Iris pigment epithelial cell (primary cell): Measurements from ENCODE around the gene RBBP9.

Experiments
- DNase-seq: peaks from one replicate; pipeline ENCODE4 v3.0.0-alpha.2; 2011; ENCODE audit warnings: low read depth

The RBBP9 gene

DNA sequence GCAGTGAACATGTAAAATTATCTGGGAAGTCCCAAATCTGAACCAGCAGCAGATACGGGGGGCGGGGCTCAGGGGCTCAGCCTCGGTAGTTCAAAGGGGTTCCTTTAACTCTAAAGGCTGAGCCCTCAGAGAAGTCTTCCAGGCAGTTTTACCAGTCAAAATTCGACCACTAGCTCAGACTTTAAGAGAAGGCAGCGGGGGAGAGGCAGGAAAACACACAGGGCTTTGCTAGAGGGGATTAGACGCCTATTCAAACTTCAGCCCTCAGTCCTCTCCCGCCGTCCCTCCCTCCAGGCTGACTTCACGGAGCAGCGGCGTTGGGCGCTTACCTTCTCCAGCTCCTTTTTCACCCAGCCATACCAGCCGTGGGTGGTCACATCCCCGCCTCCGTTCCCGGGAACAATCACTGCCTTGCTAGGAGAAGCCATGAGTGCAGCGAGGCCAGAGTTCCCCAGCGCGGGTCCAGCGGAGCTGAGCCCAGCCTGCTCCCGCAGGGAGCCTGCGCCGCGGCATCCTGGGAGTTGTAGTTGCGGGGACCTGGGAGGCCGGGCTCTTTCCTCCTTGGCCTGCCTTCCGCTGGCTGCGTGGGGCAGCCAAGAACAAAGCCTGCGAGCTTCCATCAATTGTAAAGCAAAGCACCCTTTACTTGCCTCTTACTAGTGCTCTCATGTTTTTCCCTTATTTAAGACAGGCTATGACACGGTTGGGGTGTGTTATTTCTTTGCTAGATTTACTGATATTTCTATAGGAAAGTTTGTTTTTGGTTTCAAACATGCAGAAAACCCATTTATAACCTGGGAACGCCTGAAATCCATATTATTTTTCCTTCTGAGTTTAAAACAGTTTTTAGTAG is at the start of gene RBBP9:
Gene RBBP9 (minus strand): TSS at position 486 of the 853 bp plus-strand sequence. CDS start 58 bp downstream, at position 428.
- DNase-seq, result peak; percentile 85

DNA sequence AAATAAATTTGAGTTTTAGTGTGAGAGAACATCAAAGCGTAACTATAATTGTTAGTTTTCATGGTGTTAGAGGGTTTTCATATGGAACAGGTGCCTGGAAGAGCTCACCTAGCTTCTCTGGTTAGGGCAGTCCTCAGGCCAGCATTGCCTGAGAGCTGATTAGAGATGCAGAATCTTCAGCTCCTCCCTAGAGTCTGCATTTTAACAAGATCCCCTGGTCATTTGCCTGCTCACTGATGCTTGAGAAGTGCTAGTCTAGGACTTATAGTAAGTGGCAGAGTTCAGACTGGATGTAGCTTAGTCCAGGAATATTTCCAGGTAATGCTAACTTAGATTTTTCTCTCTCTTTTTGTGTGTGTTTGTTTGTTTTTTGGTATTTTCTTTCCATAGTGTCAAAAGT is 48.5 kb upstream of the RBBP9 start:
- DNase-seq, result no peak

DNA sequence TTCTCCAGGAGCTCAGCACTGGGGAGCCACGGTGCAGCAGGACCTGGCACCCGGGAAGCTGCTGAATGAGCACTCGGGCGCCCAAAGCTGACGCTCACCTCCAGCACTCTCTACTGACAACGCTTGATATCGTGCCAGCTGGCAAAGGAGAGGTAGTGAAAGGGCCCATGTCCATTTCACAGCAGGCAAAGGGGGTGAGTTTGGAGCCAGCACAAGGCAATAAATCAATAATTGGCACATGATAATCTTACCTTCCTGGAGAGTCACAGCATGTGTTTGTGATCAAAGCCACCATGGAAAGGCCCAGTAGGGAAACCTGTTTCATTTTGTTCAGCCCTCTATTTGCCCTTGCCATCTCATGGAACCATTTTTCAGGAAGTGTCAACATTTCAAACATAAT is 46.9 kb upstream of the RBBP9 start:
- no peak for DNase-seq

DNA sequence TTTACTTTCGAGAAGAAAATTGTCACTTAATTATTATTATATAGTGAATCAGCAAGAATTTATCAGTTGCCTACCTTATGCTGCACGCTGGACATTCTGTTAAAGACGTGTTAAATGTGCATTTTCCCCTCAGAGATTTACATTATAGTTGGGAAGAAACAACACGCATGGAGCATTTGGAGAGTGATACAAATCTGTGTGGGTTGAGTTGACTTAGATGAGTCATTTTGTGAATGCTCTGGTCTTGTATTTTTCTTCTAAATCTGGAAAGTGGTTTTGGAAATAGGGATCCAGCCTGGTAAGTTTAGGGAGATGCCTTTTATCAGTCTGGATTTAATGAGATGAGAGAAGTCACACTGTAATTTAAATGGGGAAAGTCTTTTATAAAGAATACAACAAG is 46.2 kb upstream of the RBBP9 start:
- no peak for DNase-seq

DNA sequence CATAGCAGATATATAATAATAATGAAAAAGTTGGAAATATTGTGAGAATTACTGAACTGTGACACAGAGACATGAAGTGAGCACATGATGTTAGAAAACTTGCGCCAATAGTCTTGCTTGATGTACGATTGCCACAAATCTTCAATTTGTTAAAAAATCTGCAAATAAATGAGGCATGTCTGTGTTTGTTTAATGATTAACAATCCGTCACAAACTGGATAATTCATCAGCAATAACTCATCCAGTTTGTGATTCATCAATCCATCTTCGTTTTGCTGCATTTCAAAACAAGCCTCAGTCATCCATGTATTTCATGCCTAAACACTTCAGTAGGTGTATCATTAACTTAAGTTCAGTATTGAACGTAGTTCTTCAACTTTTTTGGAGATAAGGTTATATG is 44.7 kb upstream of the RBBP9 start:
- DNase-seq, result peak; percentile 22

DNA sequence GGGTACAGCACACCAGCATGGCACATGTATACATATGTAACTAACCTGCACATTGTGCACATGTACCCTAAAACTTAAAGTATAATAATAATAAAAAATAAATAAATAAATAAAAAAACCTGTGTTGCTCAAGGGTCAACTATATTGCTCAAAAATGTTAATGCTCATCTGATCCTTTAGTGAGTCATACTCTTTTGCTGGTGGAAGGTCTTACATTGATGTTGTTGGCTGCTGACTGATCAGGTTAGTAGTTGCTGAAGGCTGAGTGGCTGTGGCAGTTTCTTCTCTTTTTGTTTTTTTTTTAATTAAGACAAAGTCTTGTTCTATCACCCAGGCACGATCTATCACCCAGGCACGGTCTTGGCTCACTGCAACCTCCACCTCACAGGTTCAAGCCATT is 40.6 kb upstream of the RBBP9 start:
- peak; percentile 84 for DNase-seq

DNA sequence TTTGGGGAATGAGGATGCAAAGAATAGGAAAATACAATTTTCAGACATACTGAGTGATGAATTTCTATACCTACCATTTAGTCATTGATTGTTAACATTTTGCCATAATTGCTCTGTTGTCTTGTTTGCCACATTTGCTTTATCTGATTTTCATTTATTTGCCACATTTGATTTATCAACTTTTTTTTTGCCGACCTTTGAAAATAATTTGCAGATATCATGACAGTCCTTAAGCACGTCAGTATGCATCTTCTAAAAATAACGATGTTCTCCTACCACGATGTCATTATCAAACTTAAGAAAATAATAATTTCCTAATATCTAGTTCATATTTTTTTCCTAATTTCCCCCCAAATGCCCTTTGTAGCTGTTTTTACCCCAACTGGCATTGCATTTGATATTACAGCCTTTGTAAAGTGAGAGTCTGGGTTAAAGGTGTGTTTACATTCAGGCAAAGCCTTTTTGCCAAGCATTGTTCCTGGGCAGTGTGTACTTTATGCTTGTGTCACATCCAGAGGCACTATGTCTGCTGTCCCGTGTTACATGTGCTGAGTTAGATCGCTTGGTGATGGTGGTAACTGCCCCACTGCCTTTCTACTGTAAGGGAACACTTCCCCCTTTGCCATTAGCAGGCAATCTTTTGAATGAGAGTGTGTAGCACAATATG is 37.1 kb upstream of the RBBP9 start:
- DNase-seq, result no peak

DNA sequence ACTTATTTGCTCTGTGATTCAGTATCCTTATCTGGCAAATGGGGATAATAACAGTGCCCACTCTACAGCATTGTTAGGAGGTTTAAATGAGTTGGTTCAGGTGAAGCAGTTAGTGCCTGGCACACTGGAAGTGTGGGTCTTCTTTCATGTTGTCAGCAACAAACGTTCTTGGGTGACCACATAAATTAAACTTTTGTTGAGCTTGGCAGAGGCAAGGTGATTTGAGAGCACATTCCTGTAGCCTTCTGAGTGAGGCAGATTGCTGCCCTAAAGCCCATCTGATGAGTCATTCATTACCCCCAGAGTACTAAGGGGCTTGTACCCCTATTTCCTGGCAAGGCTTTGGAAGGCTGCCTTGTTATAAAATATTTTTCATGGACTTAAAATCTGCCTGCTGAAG is 36.5 kb upstream of the RBBP9 start:
- DNase-seq, result peak; percentile 36

DNA sequence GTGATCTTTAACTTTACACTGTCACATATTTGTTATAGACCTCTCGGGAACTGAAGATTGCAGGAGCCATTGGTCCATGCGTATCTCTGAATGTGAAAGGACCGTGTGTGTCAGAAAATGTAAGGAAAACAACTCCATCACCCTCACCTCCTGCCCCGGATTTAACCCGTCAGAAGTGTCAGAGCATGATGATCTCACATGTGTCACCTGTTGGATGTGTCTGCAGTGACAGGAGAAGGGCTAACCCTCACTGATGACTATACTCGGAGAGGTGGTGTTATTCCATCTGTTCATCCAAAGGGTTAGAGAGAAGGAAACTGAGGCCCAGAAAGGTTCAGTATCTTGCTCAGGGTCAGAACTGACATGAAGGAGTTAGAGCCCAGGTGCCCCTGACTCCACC is 35.6 kb upstream of the RBBP9 start:
- DNase-seq, result no peak

DNA sequence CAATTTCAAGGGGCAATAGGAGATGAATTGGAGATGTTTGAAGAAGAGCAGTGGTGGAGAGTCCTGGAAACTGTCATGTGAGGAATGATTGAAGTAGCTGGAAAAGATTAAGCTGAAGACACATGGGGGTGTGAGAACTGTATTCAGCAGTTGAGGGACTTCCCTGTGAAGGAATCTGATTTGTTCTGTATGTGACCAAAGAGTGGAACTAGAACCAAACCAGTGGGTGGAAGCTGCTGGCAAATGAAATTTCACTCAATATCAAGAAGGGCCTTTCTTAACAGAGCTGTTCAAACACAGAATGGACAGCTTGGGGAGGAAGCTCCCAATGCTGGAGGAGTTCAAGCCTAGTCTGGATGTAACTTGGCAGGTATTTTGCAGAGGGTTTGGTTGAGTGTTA is 32.0 kb upstream of the RBBP9 start:
- DNase-seq, result no peak

DNA sequence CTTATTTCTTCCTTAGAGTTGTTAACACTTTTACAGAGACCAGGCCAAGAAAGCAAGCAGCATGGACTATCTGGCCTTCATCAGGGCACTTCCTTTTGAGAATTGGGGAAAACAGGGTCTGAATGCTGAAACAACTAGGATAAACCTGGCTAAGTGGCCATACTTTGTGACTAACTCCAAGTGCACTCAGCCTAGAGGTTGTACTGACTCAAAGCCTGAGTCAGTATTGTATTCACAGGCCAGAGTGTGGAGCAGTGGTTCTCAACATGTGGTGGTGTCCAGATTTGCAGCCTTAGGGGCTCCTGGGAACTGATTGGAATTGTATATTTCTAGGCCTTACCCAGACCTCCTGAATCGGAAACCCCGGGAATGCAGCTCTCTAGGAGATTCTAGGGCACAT is 30.8 kb upstream of the RBBP9 start:
- peak; percentile 69 for DNase-seq

DNA sequence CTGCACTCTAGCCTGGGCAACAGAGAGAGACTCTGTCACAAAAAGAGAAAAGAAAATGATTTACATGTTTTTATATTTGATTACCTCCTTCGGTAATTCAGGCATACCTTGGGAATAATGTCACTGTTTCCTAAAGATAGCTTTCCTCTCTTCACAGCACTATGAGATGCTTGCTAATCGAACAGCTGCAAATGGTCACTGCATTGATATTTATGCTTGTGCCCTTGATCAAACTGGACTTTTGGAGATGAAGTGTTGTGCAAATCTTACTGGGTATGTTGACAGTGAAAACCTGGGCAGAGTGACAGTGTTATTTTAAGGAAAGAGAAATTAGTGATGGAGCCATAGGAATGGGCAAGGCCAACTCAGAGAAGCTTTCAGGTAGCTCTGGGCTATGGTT is 30.3 kb upstream of the RBBP9 start:
- DNase-seq, result no peak

DNA sequence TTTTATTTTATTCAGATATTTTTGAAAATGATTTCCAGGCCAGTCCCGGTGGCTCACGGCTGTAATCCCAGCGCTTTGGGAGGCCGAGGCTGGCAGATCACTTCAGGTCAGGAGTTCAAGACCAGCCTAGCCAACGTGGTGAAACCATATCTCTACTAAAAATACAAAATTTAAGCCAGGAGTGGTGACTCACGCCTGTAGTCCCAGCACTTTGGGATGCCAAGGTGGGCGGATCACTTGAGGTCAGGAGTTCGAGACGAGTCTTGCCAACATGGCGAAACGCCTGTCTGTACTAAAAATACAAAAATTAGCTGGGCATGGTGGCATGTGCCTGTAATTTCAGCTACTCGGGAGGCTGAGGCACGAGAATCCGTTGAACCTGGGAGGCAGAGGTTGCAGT is 29.7 kb upstream of the RBBP9 start:
- DNase-seq, result peak; percentile 27

DNA sequence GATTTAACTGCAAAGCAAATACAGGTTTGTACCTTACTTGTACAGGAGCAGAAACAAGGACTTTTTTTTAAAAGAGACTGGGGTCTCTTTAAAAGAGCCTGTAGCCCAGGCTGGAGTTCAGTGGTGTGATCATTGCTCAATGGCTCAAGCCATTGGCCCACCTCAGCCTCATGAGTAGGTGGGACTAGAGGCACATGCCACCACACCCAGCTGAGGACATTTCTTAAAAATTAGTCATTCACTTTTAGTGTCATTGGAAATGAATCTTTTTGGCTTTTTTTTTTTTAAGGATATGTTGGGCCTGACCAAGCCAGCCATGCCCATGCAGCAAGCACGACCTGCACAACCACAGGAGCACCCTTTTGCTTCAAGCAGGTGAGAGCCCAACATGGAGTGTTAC is 27.6 kb upstream of the RBBP9 start:
- peak; percentile 63 for DNase-seq

DNA sequence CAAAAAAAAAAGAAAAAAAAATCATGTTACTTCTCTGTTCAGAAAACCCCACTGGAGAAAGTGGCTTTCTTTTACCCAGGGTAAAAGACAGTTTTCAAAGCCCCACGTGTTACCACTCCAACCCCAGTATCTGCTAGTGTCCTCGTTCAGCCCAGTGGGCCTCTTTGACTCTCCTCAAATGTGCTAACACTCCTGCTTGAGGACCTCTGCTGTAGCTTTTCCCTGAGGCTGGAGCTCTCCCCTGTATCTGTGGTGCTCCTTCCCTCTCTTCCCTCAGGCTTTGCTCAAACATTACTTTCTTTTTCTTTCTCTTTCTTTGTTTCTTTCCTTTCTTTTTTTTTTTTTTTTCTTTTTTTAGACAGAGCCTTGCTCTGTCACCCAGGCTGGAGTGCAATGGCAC is 26.0 kb upstream of the RBBP9 start:
- DNase-seq, result no peak

DNA sequence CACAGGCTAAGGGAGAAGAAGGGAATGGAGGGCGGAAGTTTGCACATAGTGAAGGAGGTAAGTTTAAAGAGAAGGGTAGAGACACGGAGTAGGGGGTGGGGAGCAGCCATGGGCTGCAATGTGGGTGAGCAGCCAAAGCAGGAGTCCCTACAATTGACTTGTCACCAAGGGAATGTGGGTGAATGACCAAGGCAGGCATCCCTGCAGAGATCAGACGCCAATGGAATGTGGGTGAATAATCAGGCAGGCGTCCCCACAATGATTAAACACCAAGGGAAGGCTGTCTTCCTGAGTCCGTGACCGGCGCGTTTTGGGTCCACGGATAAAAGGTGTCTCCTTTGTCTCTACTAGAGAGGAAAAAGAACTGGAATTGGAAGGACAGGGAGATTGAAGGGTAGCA is 25.0 kb upstream of the RBBP9 start:
- peak; percentile 22 for DNase-seq

DNA sequence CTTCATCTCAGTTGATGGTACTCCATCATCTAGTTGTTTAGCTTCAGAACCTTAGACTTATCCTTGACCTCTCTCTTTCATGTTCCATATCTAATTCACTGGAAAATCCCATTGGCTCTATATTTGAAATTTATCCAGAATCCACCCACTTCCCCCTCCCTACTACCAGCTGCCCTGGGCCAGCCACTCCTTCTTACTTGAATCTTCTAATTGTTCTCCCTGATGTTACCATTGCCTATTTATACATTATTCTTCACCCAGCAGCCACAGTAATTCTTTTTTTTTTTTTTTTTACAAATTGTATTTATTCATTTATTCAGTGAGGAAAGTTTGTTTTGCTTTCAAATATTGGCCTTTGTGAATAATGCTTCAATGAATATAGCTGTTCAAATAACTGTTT is 18.9 kb upstream of the RBBP9 start:
- no peak for DNase-seq

DNA sequence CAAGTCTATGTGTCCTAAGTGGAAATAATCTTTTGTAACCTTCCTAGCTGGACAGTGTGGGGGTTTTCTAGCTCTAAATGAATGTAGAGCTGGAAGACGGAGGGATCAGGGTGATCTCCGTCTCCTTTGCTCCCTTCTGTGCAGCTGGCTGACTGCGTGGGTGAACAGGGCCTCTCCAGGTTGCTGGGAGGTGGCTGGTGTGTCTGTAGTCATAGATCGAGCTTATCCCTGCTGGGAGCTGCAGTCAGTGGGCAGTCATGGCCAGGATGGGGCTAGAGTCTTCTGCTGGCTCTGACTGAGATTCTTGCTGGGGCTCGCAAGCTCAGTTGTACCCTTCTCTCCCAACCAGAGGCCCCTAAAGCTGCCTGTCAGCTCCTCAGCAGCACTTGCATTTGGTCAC is 17.1 kb upstream of the RBBP9 start:
- no peak for DNase-seq

DNA sequence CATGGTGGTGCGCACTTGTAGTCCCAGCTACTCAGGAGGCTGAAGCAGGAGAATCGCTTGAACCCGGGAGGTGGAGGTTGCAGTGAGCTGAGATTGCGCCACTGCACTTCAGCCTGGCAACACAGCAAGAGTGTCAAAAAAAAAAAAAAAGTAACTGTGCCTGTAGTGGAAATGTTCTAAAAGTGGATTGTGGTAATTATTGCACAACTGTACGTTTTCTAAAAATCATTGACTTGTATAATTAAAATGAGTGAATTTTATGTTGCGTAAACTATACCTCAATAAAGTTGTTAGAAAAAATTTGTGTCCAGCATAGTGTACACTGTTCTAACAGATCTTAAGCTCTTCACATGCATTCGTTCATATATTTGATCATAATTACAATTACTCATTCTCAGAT is 16.2 kb upstream of the RBBP9 start:
- DNase-seq, result no peak

DNA sequence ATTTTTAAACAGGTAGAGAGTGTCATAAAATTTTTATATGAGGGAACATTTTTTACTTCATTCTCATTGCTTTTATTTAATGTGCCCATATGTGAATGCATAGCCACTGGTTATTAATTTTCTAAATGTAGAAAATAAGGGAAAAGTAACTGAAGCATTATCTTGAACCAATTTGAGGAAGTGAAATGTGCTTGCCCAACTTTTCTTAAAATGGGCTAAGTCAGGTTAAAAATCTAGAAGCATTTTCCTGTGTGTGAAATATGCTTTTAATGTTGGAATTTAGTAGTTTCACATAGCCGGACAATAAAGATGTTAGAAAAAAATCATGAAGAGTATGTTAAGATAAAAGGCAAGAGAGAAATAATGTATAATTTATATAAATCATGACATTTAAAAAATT is 14.5 kb upstream of the RBBP9 start:
- DNase-seq, result no peak

DNA sequence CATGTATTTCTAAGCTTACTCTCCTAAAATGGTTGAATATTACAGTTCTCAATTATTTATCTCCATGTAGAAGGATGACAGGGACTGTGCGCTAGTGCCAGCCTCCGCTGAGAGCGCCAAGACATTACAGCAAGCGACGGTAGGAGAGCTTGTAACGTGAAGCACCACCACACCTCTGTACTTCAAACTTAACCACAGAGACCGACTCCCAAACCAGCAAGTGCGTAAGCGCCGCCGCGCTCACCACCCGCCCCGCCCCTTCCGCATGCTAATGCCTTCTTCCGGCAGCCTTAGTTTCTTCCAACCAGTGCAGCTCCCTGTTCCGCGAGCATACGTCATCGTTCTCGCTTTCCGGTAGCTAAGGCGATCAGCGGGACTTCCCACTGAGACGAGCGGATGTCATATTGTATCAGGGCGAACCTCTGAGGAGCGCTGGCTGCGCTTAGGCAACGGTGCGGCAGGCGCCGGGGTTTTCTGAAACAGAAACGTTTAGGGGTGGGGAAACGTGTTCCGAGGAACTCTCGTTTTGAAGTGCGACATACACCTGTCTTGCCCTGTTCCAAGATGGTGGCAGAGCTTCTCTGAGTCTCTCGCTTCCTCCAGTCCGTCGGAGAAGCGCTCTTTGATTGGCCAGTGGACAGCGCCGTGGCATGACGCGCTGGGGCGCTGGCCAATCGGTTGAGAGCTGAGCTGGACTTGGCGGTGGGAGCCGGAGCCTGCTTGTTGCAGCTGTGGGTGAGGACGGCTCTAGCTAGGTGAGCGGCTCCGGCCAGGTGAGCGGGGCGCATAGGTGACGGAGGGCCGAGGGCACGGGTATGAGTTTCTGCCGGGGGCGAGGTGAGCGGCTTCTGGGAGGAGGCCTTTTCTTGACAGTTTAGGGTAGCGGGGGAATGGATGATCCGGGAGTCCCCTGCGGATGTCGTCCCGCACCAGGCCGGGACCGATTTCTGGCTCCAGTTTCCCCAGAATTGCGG is 10.5 kb upstream of the RBBP9 start, which contains the start of gene SEC23B:
Gene SEC23B (plus strand): TSS at position 723 of the 974 bp plus-strand sequence. CDS start 2,896 bp downstream, outside the sequence.
- peak; percentile 99 for DNase-seq

DNA sequence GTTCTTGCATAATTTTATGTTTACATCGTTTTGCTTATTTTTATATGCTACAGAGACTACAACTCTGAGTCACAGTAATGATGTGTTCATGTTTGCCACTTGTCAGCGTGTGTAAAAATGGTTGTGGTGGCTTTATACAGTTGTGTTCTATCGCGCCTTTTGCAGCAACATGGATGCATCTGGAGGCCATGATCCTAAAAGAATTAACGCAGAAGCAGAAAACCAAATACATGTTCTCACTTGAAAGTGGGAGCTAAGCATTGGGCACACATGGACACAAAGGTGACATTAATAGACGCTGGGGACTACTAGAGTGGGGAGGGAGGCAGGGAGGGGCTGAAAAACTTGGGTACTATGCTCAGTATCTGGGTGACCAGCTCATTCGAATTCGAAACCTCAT is 9.7 kb upstream of the RBBP9 start:
- DNase-seq, result no peak
